Measurements from ENCODE around the gene C1orf116. TPM values are rescaled to one million over a fixed set of nuclear protein-coding genes. Genes with fewer than 3 reads are reported as not detected.
A peak's percentile ranks its signal among the peaks of the same experiment; 100 is the strongest.

C1orf116 gene
- polyA plus RNA-seq, 1 of the 3 experiments (the other 2 are of a cell fraction): 0.02 TPM

- 24% methylated on average over 10 of the region's 10 CpGs for WGBS (ENCODE audit: low lambda C conversion rate)
- Histone ChIP-seq H3K36me3 (replicated peaks in 1 of 2; ENCODE audit: control insufficient read depth in 1 of 2, insufficient read depth in 2 of 2, low read length in 1 of 2) (no peaks in the 10 kb centered on the region), H3K4me2 (no peak overlapping the region), H3K27me3 (ENCODE audit: insufficient read depth) (peaks cover 60% of the 10 kb centered on the region; the same call in 1 of the 2 replicates), H4K20me1 (ENCODE audit: insufficient read depth) (no peaks in the 10 kb centered on the region), H3K79me2 (ENCODE audit: insufficient read depth) (no peaks in the 10 kb centered on the region), H3K9me2 (no peaks in the 10 kb centered on the region), H3F3A (replicated peaks; ENCODE audit: insufficient read depth) (no peaks in the 10 kb centered on the region), H2AFZ (ENCODE audit: low read depth) (no peak overlapping the region), H3K9ac (no peak overlapping the region), H3K9me3 (no peaks in the 10 kb centered on the region), H3K27ac (ENCODE audit: low read depth in 2 of 2, low read length in 1 of 2) (no peak overlapping the region), H3K4me3 (ENCODE audit: low read depth in 2 of 2, low read length in 1 of 2) (no peak overlapping the region), H3K4me1 (ENCODE audit: control insufficient read depth in 1 of 2, insufficient read depth in 2 of 2, low read depth in 1 of 2, low read length in 1 of 2) (no peaks in the 10 kb centered on the region)
- ChIA-PET POLR2A (interaction anchor here (0.6 kb wide), 1 partner anchor 19 kb away, joined by 3 read pairs; no protein-coding TSS in a partner anchor), CTCF (interaction anchor here (1.1 kb wide), 1 partner anchor 354 kb away, joined by 3 read pairs; no protein-coding TSS in a partner anchor)
- DNase-seq: no peak
- no peak for TF ChIP-seq TAF1 (IDR thresholded peaks at IDR 0.05; ENCODE audit: borderline replicate concordance, low read depth, low read length)
- TF ChIP-seq IRF3 (IDR thresholded peaks at IDR 0.05; ENCODE audit: low read depth, low read length): no peak
- no peak for TF ChIP-seq RFX5 (IDR thresholded peaks at IDR 0.05; ENCODE audit: low read length)
- no peak for TF ChIP-seq NFIC (IDR thresholded peaks at IDR 0.05; ENCODE audit: borderline replicate concordance)
- no peak for TF ChIP-seq FOXM1 (IDR thresholded peaks at IDR 0.05; ENCODE audit: low read depth)
- TF ChIP-seq JUND (IDR thresholded peaks at IDR 0.05): no peak
- TF ChIP-seq GABPA (IDR thresholded peaks at IDR 0.05; ENCODE audit: low read depth): no peak
These were observed 47.3 kb downstream of the C1orf116 start for GRCh38 chr1:206985162-206985749.

DNA sequence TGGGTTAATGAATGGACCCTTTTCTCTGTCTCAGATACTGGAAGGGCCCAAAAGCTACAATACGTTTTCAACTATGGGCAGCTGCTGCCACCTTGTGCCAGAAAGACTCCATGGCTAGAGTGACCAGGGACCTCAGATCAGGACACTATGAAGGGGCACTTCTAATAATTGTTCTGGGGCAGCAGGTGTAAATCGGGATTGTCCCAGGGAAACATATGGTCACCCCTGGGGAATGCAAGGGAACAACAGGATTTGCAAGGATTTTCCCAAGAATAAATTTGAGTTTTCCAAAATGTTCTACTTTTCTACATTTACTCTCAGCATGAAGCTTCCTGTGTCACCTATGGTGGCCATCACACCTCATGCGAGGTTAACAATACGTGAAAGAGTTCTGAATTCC lies 50.3 kb downstream of the C1orf116 start:
- Histone ChIP-seq H3K9me3 (no peaks in the 10 kb centered on the region), H3F3A (replicated peaks; ENCODE audit: insufficient read depth) (no peaks in the 10 kb centered on the region), H2AFZ (ENCODE audit: low read depth) (no peak overlapping the region), H3K36me3 (replicated peaks in 1 of 2; ENCODE audit: control insufficient read depth in 1 of 2, insufficient read depth in 2 of 2, low read length in 1 of 2) (no peaks in the 10 kb centered on the region), H4K20me1 (ENCODE audit: insufficient read depth) (no peaks in the 10 kb centered on the region), H3K27me3 (ENCODE audit: insufficient read depth) (peaks cover 46% of the 10 kb centered on the region; the same call in 1 of the 2 replicates), H3K4me2 (no peak overlapping the region), H3K27ac (ENCODE audit: low read depth in 2 of 2, low read length in 1 of 2) (no peak overlapping the region), H3K4me3 (ENCODE audit: low read depth in 2 of 2, low read length in 1 of 2) (no peak overlapping the region), H3K9me2 (no peaks in the 10 kb centered on the region), H3K4me1 (ENCODE audit: control insufficient read depth in 1 of 2, insufficient read depth in 2 of 2, low read depth in 1 of 2, low read length in 1 of 2) (no peaks in the 10 kb centered on the region), H3K9ac (no peak overlapping the region), H3K79me2 (ENCODE audit: insufficient read depth) (no peaks in the 10 kb centered on the region)
- DNase-seq: peak; percentile 58
- WGBS (ENCODE audit: low lambda C conversion rate): 4% methylated on average over 4 of the region's 4 CpGs
- ChIA-PET CTCF (interaction anchor here (0.6 to 6.1 kb wide), 59 partner anchors 9 to 520 kb away, joined by 3 to 48 read pairs (median 4); partner anchors contain the start of genes DYRK3, FCAMR and PIGR), POLR2A (interaction anchor here (1.5 kb wide), 1 partner anchor 347 kb away, joined by 5 read pairs; the partner anchor contains the start of gene DYRK3)
- TF ChIP-seq FOXM1 (IDR thresholded peaks at IDR 0.05; ENCODE audit: low read depth) (no peak), IRF3 (IDR thresholded peaks at IDR 0.05; ENCODE audit: low read depth, low read length) (no peak), CTCF (IDR thresholded peaks at IDR 0.05) (peak; percentile 62), RAD21 (IDR thresholded peaks at IDR 0.05; ENCODE audit: low read length) (peak; percentile 85), SMC3 (IDR thresholded peaks at IDR 0.05; ENCODE audit: low read depth, low read length) (peak; percentile 63)
- TF ChIP-seq, protein P1, sequence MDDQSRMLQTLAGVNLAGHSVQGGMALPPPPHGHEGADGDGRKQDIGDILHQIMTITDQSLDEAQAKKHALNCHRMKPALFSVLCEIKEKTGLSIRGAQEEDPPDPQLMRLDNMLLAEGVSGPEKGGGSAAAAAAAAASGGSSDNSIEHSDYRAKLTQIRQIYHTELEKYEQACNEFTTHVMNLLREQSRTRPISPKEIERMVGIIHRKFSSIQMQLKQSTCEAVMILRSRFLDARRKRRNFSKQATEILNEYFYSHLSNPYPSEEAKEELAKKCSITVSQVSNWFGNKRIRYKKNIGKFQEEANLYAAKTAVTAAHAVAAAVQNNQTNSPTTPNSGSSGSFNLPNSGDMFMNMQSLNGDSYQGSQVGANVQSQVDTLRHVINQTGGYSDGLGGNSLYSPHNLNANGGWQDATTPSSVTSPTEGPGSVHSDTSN (IDR thresholded peaks at IDR 0.05): no peak

Data from SK-N-SH (cell line).